Tibial nerve (tissue), 4 donors: ENCODE results near the gene SPATS2. TPM values are rescaled to one million over a fixed set of nuclear protein-coding genes. Genes with fewer than 3 reads are reported as not detected.

Experiments
- DNase-seq, 2 donors: peaks; one replicate each; pipeline ENCODE4 v3.0.0-alpha.2; 2019; ENCODE audit warnings: low spot score in 2 of 2
- H3K27ac ChIP-seq, 4 donors: fragments of 200-600 bp; sonication (generic) in 3 of 4; one replicate each; pipeline ENCODE4 v1.5.1; 2017 to 2019; ENCODE audit warnings: mild to moderate bottlenecking in 1 of 4
- H3K27me3 ChIP-seq, 2 donors: fragments of 200-600 bp; sonication (generic) in 1 of 2; one replicate each; pipeline versions ENCODE4 v1.5.1 to v1.6.0; 2017 to 2019
- H3K36me3 ChIP-seq, 3 donors: fragments of 200-600 bp; sonication (generic); one replicate each; pipeline ENCODE4 v1.5.1; 2018 to 2019
- H3K4me1 ChIP-seq, 4 donors: fragments of 200-600 bp; sonication (generic) in 3 of 4; one replicate each; pipeline ENCODE4 v1.5.1; 2017 to 2019
- H3K4me3 ChIP-seq, 4 donors: fragments of 200-600 bp; sonication (generic) in 3 of 4; one replicate each; pipeline ENCODE4 v1.5.1; 2017 to 2019; ENCODE audit warnings: mild to moderate bottlenecking in 1 of 4, moderate library complexity in 1 of 4
- H3K9me3 ChIP-seq, 4 donors: fragments of 200-600 bp; sonication (generic) in 3 of 4; one replicate each; pipeline ENCODE4 v1.5.1; 2017 to 2019
- EP300 ChIP-seq, 2 donors: sonication (generic); formaldehyde crosslinking; IDR thresholded peaks; one replicate each; pipeline ENCODE4 v1.6.1; 2017; ENCODE audit warnings: antibody characterized with exemption in 2 of 2, mild to moderate bottlenecking in 1 of 2
- POLR2A ChIP-seq, 2 donors: fragments of 450-650 bp; IDR thresholded peaks; one replicate each; pipeline ENCODE4 v1.6.1; 2017; ENCODE audit warnings: antibody characterized with exemption in 2 of 2, mild to moderate bottlenecking in 2 of 2, moderate library complexity in 2 of 2
- WGBS, 2 donors: methylation state at CpG; one replicate each; pipeline ENCODE4 v1.1.5; 2018; 5-methylcytosine and 5-hydroxymethylcytosine counted together
- total RNA-seq, 4 donors: library from RNA; depleted of rRNA; stranded (reverse); fragments of >200 nt; gene quantifications; one replicate each; pipeline ENCODE4 v1.1.0, GENCODE V29; 2016
- TF ChIP-seq, protein P1 (sequence below), 5 experiments: fragments of 200-600 bp in 3 of 5; fragments of 450-650 bp in 2 of 5; sonication (generic) in 3 of 5; IDR thresholded peaks; one replicate each; pipeline ENCODE4 v1.5.1; 2016 to 2019; ENCODE audit warnings: antibody characterized with exemption in 5 of 5, mild to moderate bottlenecking in 3 of 5, moderate library complexity in 2 of 5

The SPATS2 gene
- total RNA-seq, 4 donors from 2014 or later, result 5.9 to 14.7 (median 9.8) TPM

DNA sequence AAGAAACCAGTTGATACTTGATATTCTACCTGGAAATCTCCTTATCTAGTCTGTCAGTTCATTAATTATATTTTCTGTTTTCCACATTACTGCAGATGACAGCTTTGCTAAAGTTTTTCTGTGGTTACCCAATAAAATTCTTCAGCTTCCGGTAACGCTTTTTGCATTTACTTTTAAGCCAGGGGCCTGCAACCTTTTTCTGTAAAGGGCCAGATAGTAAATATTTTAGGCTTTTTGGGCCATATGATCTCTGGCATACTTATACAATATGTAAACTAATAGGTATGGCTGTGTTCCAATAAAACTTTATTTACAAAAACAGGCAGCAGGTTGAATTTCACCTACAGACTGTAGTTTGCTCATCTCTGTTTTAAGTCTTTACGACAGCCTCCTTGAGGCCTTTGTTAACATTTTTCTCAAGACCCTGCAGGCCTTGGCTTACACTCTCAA is 48.3 kb downstream of the SPATS2 start:
- Histone ChIP-seq H3K36me3 (no peaks in the 10 kb centered on the region), H3K4me1 (no peaks in the 10 kb centered on the region), H3K27me3 (no peaks in the 10 kb centered on the region), H3K4me3 (no peak overlapping the region), H3K9me3 (no peaks in the 10 kb centered on the region), H3K27ac (no peak overlapping the region)
- WGBS, 2 donors, result 90 to 97% methylated on average over 3 of the region's 3 CpGs
- TF ChIP-seq, protein P1, sequence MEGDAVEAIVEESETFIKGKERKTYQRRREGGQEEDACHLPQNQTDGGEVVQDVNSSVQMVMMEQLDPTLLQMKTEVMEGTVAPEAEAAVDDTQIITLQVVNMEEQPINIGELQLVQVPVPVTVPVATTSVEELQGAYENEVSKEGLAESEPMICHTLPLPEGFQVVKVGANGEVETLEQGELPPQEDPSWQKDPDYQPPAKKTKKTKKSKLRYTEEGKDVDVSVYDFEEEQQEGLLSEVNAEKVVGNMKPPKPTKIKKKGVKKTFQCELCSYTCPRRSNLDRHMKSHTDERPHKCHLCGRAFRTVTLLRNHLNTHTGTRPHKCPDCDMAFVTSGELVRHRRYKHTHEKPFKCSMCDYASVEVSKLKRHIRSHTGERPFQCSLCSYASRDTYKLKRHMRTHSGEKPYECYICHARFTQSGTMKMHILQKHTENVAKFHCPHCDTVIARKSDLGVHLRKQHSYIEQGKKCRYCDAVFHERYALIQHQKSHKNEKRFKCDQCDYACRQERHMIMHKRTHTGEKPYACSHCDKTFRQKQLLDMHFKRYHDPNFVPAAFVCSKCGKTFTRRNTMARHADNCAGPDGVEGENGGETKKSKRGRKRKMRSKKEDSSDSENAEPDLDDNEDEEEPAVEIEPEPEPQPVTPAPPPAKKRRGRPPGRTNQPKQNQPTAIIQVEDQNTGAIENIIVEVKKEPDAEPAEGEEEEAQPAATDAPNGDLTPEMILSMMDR (IDR thresholded peaks at IDR 0.05), result no peak
- TF ChIP-seq EP300 (IDR thresholded peaks at IDR 0.05) (no peak), POLR2A (IDR thresholded peaks at IDR 0.05) (no peak)
- no peak for DNase-seq

DNA sequence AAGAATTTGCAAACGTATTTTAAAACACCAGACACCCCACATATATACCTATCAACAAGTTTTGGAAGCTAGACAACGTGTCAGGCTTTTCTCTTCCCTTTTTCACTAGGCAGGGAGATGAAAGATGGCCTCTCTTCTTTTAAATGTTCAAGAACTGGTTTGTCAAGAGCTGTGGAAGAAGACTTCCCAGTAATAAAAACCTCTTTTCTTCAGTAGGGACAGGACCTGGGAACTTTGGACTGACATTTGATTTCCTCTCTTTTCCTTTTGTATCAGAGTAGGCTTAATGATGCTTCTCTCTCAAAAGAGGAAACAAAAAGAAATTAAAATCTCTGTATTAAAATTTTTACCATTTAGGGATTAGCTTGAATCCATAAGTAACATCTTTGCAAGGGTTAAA is 49.6 kb downstream of the SPATS2 start:
- no peaks in the 10 kb centered on the region for H3K36me3 ChIP-seq
- no peaks in the 10 kb centered on the region for H3K4me1 ChIP-seq
- no peaks in the 10 kb centered on the region for H3K27me3 ChIP-seq
- no peaks in the 10 kb centered on the region for H3K9me3 ChIP-seq
- TF ChIP-seq EP300 (IDR thresholded peaks at IDR 0.05) (no peak), POLR2A (IDR thresholded peaks at IDR 0.05) (no peak)
- TF ChIP-seq, protein P1 (IDR thresholded peaks at IDR 0.05), result no peak
- no peak for DNase-seq
- WGBS, 2 donors, result 77 to 89% methylated on average over 2 of the region's 2 CpGs
- H3K4me3 ChIP-seq, result no peak overlapping the region
- H3K27ac ChIP-seq, result no peak overlapping the region

DNA sequence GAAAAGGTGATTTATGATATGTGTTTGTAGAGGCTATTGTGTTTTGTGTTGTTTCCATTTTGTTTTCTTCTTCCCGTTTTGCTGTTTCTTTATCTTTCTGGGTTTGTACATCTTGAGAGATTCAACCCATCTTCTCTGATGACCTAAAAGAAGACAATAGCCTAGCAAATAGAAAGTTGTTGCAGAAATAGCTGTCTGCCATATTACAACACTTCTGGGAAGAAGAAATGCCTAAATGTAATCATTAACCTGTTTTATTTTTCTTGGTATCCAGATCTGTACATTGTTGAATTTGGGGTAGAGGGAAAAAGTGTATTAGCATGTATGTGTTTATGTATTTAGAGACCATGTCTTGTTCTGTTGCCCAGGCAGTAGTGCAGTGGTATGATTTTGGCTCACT is 50.3 kb downstream of the SPATS2 start:
- TF ChIP-seq EP300 (IDR thresholded peaks at IDR 0.05) (no peak), POLR2A (IDR thresholded peaks at IDR 0.05) (no peak)
- TF ChIP-seq, protein P1 (IDR thresholded peaks at IDR 0.05), result no peak

GRCh38 chr12:49420556-49420955 is 53.3 kb downstream of the SPATS2 start:
- H3K4me1 ChIP-seq, result no peaks in the 10 kb centered on the region
- 89 to 94% methylated on average over 4 of the region's 4 CpGs for WGBS, 2 donors
- no peak overlapping the region for H3K27ac ChIP-seq
- no peaks in the 10 kb centered on the region for H3K36me3 ChIP-seq
- TF ChIP-seq EP300 (IDR thresholded peaks at IDR 0.05) (no peak), POLR2A (IDR thresholded peaks at IDR 0.05) (no peak)
- H3K9me3 ChIP-seq, result no peaks in the 10 kb centered on the region
- no peak for DNase-seq
- H3K27me3 ChIP-seq, result no peaks in the 10 kb centered on the region
- no peak overlapping the region for H3K4me3 ChIP-seq

More for the DNA sequence above, 50.3 kb downstream of the SPATS2 start:
- DNase-seq, result no peak
- Histone ChIP-seq H3K9me3 (no peaks in the 10 kb centered on the region), H3K36me3 (no peaks in the 10 kb centered on the region), H3K27me3 (no peaks in the 10 kb centered on the region), H3K4me3 (no peak overlapping the region), H3K4me1 (no peaks in the 10 kb centered on the region), H3K27ac (no peak overlapping the region)
- WGBS, 2 donors, result 82 to 84% methylated on average over 1 of the region's 1 CpG

DNA sequence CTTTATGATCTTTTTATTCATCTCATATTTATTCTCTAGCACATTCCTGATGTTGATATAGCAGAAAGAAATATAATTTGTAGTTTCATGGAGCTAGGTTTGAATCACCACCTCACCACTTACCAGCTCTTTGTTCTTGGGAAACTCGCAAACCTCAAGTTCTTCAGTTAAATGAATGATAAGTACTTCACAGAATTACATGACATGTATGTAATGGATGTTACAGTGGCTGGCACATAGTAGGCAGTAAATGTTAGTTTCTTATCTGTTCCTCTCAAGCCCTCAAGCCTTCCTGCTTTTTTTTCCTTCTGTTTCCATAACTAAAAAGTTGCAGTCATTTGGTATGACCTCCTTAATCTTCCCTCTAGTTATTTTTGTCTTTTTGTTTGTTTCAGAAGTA is 54.9 kb downstream of the SPATS2 start:
- no peak for DNase-seq
- Histone ChIP-seq H3K36me3 (no peaks in the 10 kb centered on the region), H3K9me3 (no peaks in the 10 kb centered on the region), H3K27ac (no peak overlapping the region), H3K4me1 (no peaks in the 10 kb centered on the region), H3K4me3 (no peak overlapping the region), H3K27me3 (no peaks in the 10 kb centered on the region)
- WGBS, 2 donors, result 96% methylated on average over 1 of the region's 1 CpG
- TF ChIP-seq, protein P1 (IDR thresholded peaks at IDR 0.05), result no peak
- TF ChIP-seq EP300 (IDR thresholded peaks at IDR 0.05) (no peak), POLR2A (IDR thresholded peaks at IDR 0.05) (no peak)

DNA sequence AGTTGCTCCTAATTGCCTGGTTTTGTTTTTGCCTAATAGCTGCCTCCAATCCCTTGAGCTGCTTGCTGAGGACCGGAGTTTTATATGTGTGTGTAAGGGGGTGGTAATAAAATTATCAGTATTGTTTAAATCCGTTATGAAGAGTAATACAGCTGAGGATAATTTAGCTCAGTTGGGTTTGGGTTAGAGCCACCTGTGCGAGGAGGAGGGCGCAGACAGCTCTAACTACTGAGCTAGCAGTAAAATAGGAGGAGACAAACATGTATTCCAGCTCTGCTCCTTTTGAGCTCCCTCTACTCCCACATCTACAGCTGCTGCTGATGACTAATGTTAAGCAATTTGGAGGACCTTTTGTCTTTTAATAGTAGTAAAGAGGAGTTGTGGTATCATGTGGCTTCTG is 61.5 kb downstream of the SPATS2 start:
- Histone ChIP-seq H3K27ac (no peak overlapping the region), H3K9me3 (no peaks in the 10 kb centered on the region), H3K4me1 (peaks cover 0 to 5% (median 0%) of the 10 kb centered on the region in 4 donors), H3K4me3 (no peak overlapping the region), H3K36me3 (no peaks in the 10 kb centered on the region), H3K27me3 (no peaks in the 10 kb centered on the region)
- DNase-seq, result no peak
- 65 to 68% methylated on average over 4 of the region's 4 CpGs for WGBS, 2 donors
- no peak for TF ChIP-seq POLR2A (IDR thresholded peaks at IDR 0.05)
- TF ChIP-seq, protein P1 (IDR thresholded peaks at IDR 0.05), result no peak
- TF ChIP-seq EP300 (IDR thresholded peaks at IDR 0.05), result no peak
